ENCODE measurements around the gene PHACTR1.
A peak's percentile ranks its signal among the peaks of the same experiment; 100 is the strongest.
"Not testable (repeated sequence)": the region's sequence is repeated elsewhere in the genome, so short reads cannot be mapped to it uniquely, and the experiment has no call there.

PHACTR1 gene

GRCh38 chr6:13216236-13217014 is 499.9 kb downstream of the PHACTR1 start:
- no peak for DNase-seq

DNA sequence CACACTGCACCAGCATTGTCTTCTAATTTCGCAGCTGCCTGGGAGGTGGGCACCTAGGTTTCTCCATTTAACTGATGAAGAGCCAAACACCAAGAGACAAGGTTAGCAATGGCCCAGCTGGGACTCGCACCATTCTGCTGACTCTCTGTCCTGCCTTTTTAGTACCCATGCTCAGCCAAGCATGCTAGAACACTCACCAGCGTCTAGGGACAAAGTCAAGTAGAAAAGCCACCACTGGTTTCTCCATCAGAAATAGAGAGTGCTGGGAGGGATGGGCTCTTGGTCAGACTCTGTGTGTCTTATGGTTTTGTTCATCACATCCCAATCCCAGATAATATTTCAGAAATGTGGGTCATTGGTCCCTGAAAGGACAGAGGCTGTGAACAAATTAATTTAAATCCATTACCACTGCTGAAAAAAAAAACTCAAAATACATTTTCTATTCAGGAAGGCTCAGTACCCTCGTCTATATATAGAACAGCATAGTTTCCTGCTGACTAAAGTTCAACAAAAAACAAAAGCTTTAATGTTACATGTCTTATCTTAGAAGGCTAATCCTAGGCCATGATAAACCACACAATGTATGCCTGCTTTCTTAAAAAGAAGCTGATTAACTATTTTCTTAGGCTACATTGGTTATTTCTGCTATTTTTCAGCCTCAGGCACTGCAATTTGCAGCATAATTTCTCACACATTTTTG is 500.8 kb downstream of the PHACTR1 start:
- peak; percentile 73 for DNase-seq

- no peak for DNase-seq
Observed at GRCh38 chr6:13220266-13220665, 503.7 kb downstream of the PHACTR1 start.

DNA sequence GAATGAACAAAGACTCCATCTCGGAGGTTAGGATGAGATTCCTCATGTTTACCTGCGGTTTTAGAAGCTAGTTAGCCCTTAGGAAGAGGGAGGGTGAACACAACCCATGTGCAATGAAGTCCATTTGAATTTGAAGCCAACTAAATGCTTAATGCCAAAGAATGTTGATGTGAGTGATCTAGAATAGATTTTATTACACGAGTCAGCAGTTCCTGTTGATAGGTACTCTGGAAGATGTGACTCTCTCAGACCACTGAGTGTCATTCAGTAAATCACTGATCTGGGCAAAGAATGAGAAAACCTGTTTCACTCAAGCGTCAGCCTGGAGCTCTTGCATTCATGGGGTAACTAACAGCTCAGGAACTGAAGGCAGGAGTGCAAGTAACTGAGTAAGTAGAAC is 505.5 kb downstream of the PHACTR1 start:
- no peak for DNase-seq

DNA sequence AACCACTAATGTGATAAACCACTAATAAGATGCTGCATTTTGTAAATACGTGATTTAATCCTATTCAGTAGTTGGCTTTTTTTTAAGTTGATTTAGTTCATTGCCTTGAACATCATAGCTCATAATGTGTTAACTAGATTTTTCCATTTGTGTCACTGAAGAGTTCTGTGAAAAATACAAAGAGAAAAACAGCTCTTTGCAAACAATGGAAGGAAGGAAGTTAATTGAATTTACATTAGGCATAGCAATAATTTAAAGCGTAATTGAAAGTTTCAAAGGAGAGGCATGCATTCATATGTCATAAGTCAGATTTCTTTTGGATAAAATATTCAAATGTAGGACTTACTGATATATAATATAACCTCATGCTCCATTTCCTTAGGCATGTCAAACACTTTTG is 509.5 kb downstream of the PHACTR1 start:
- no peak for DNase-seq

GRCh38 chr6:13228264-13229204 is 512.0 kb downstream of the PHACTR1 start:
- DNase-seq = no peak

- DNase-seq = peak; percentile 18
Observed at GRCh38 chr6:13229205-13230085, 512.9 kb downstream of the PHACTR1 start.

GRCh38 chr6:13233106-13233505 is 516.5 kb downstream of the PHACTR1 start:
- DNase-seq = no peak

DNA sequence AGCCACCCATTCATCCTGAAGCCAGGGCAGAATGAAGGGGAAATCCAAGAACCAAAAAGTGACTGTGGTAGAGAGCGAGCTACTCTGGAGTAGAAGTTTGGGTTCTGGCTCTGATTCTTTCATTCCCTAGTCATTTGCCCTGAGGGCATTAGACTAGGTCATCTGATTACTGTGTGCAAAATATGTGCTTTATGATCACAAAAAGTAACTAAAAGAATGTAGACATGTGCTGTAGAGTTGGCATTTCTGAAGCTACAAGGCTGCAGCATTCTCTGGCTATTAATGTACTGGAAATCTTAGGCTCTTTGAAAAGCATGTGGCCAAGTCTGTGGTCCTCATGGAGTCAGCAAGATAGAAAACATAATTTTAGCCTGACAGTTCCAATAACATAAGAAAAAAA is 517.6 kb downstream of the PHACTR1 start:
- peak; percentile 40 for DNase-seq

DNA sequence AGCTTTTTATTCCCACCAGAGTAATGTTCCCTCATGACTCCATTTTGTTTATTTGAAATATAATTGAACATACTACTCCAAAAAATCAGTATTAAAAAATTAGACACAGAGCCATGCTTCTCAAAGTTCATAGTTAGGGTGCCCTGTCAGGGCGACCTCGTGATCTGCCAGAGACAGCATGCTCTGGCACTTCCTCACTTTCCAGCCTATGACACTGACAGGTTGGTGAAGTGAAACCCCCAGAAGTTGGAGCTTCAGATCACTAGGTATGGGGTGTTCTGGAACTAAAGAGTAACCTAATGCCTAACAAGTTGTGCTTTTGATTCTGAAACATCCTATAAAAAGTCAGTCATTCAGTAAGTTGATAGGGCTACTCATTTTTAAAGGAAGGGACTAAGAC is 518.8 kb downstream of the PHACTR1 start:
- no peak for DNase-seq

- no peak for DNase-seq
Observed at GRCh38 chr6:13237318-13237717, 520.8 kb downstream of the PHACTR1 start.

- DNase-seq = no peak
Observed at GRCh38 chr6:13238017-13238416, 521.5 kb downstream of the PHACTR1 start.

- DNase-seq = no peak
Observed at GRCh38 chr6:13238640-13239216, 522.2 kb downstream of the PHACTR1 start.

GRCh38 chr6:13239530-13240455 is 523.2 kb downstream of the PHACTR1 start:
- no peak for DNase-seq

DNA sequence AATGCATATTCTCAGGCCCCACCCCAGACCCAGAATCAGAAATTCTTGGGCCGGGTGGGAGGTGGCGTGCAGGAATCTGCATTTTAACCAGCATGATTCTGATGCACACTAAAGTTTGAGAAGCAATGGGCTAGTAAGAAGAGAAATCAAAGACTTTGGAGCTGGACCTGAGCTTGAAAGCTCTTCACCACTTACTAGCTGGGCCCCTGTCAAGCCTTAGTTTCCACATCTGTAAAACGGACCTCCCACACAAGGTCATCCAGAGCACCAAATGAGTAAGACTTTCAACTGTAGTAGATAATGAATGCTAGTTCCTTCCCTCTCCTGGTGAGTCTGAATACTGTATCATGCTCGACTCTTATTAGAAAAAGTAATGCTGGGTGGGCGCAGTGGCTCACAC is 524.8 kb downstream of the PHACTR1 start:
- no peak for DNase-seq

- no peak for DNase-seq
Observed at GRCh38 chr6:13242178-13242577, 525.6 kb downstream of the PHACTR1 start.

GRCh38 chr6:13242590-13242989 is 526.0 kb downstream of the PHACTR1 start:
- DNase-seq = no peak

- no peak for DNase-seq
Observed at GRCh38 chr6:13243033-13243432, 526.5 kb downstream of the PHACTR1 start.

GRCh38 chr6:13243745-13244144 is 527.2 kb downstream of the PHACTR1 start:
- not testable (repeated sequence) for DNase-seq

- DNase-seq = no peak
Observed at GRCh38 chr6:13247627-13248026, 531.1 kb downstream of the PHACTR1 start.

Measured in fibroblast of skin of back (primary cell).